HepG2 (cell line): ENCODE measurements around the gene CAPN9. TPM values are rescaled to one million over a fixed set of nuclear protein-coding genes. Genes with fewer than 3 reads are reported as not detected.
A peak's percentile ranks its signal among the peaks of the same experiment; 100 is the strongest.

Experiments
- ARID2 ChIP-seq: sonication (generic); formaldehyde crosslinking; IDR thresholded peaks from 2 replicates; pipeline ENCODE4 v1.8.1; 2022; ENCODE audit warnings: mild to moderate bottlenecking, missing genetic modification reagents, borderline replicate concordance
- HNF1A ChIP-seq, 2 experiments: sonication (generic) in 1 of 2; formaldehyde crosslinking in 1 of 2; IDR thresholded peaks; 2 replicates each; pipeline versions ENCODE4 v1.4.0 to v1.6.1; 2016 to 2020; ENCODE audit warnings: borderline replicate concordance in 1 of 2, low read depth in 1 of 2, mild to moderate bottlenecking in 1 of 2, missing genetic modification reagents in 1 of 2
- HNRNPUL1 ChIP-seq: fragments of 200-400 bp; formaldehyde crosslinking; IDR thresholded peaks from 2 replicates; pipeline ENCODE4 v1.6.1; 2017; ENCODE audit warnings: low read depth, mild to moderate bottlenecking, low read length, moderate library complexity
- KAT8 ChIP-seq: IDR thresholded peaks from 2 replicates; pipeline ENCODE4 v1.6.1; 2016; ENCODE audit warnings: missing genetic modification reagents, missing compliant biosample characterization
- KDM2A ChIP-seq: sonication (generic); formaldehyde crosslinking; IDR thresholded peaks from 2 replicates; pipeline ENCODE4 v1.4.0; 2020; ENCODE audit warnings: low read depth, missing genetic modification reagents, borderline replicate concordance
- NONO ChIP-seq, 2 experiments: fragments of 450-650 bp in 1 of 2; sonication (generic) in 1 of 2; formaldehyde crosslinking in 1 of 2; IDR thresholded peaks in 1 of 2; conservative IDR thresholded peaks in 1 of 2; 2 replicates each; pipeline versions ENCODE4 v1.6.1 to v1.8.0; 2017 to 2022; ENCODE audit warnings: mild to moderate bottlenecking in 1 of 2, missing genetic modification reagents in 1 of 2, moderate library complexity in 1 of 2
- PAWR ChIP-seq: sonication (generic); formaldehyde crosslinking; IDR thresholded peaks from 2 replicates; pipeline ENCODE4 v1.4.0; 2020; ENCODE audit warnings: missing genetic modification reagents, mild to moderate bottlenecking, borderline replicate concordance
- RELA ChIP-seq: sonication (generic); formaldehyde crosslinking; IDR thresholded peaks from 2 replicates; pipeline ENCODE4 v1.4.0; 2020; ENCODE audit warnings: missing genetic modification reagents
- RFX3 ChIP-seq: IDR thresholded peaks from 2 replicates; pipeline ENCODE4 v1.6.1; 2016; ENCODE audit warnings: missing biosample characterization, missing genetic modification reagents
- RXRA ChIP-seq: sonication (generic); formaldehyde crosslinking; IDR thresholded peaks from 2 replicates; pipeline ENCODE4 v1.5.1; 2020; ENCODE audit warnings: missing genetic modification reagents
- SUZ12 ChIP-seq: fragments of 150-350 bp; IDR thresholded peaks from 2 replicates; pipeline ENCODE4 v1.6.1; 2014; ENCODE audit warnings: low read depth, low read length
- TCF7 ChIP-seq: sonication (generic); IDR thresholded peaks from 2 replicates; pipeline ENCODE4 v1.6.1; 2016; ENCODE audit warnings: antibody characterized with exemption, low read depth
- ZBTB42 ChIP-seq: sonication (generic); formaldehyde crosslinking; IDR thresholded peaks from 2 replicates; pipeline ENCODE4 v1.5.0; 2020; ENCODE audit warnings: mild to moderate bottlenecking, missing genetic modification reagents
- ZFP90 ChIP-seq: sonication (generic); formaldehyde crosslinking; IDR thresholded peaks from 2 replicates; pipeline ENCODE4 v1.8.0; 2022; ENCODE audit warnings: missing genetic modification reagents, mild to moderate bottlenecking, inconsistent platforms, borderline replicate concordance
- ZNF326 ChIP-seq: sonication (generic); formaldehyde crosslinking; IDR thresholded peaks from 2 replicates; pipeline ENCODE4 v1.4.0; 2020; ENCODE audit warnings: missing genetic modification reagents, borderline replicate concordance
- ZNF329 ChIP-seq: sonication (generic); formaldehyde crosslinking; IDR thresholded peaks from 2 replicates; pipeline ENCODE4 v1.9.0; 2021; ENCODE audit warnings: low read depth, mild to moderate bottlenecking, missing genetic modification reagents
- ZNF350 ChIP-seq: sonication (generic); formaldehyde crosslinking; IDR thresholded peaks from 2 replicates; pipeline ENCODE4 v1.4.0; 2020; ENCODE audit warnings: mild to moderate bottlenecking, low read depth, missing genetic modification reagents, borderline replicate concordance
- ZNF362 ChIP-seq: sonication (generic); formaldehyde crosslinking; IDR thresholded peaks from 2 replicates; pipeline ENCODE4 v1.4.0; 2020; ENCODE audit warnings: missing genetic modification reagents, mild to moderate bottlenecking, borderline replicate concordance
- ZNF383 ChIP-seq: sonication (generic); formaldehyde crosslinking; IDR thresholded peaks from 2 replicates; pipeline ENCODE4 v1.4.0; 2020; ENCODE audit warnings: missing genetic modification reagents, mild to moderate bottlenecking, borderline replicate concordance
- ZNF468 ChIP-seq: sonication (generic); formaldehyde crosslinking; IDR thresholded peaks from 2 replicates; pipeline ENCODE4 v1.8.0; 2022; ENCODE audit warnings: mild to moderate bottlenecking, moderate library complexity, missing genetic modification reagents
- ZNF558 ChIP-seq: sonication (generic); formaldehyde crosslinking; IDR thresholded peaks from 2 replicates; pipeline ENCODE4 v1.9.0; 2022; ENCODE audit warnings: mild to moderate bottlenecking, missing genetic modification reagents, borderline replicate concordance
- ZNF619 ChIP-seq: sonication (generic); formaldehyde crosslinking; IDR thresholded peaks from 2 replicates; pipeline ENCODE4 v1.4.0; 2020; ENCODE audit warnings: mild to moderate bottlenecking, missing genetic modification reagents
- ZNF781 ChIP-seq: sonication (generic); formaldehyde crosslinking; IDR thresholded peaks from 2 replicates; pipeline ENCODE4 v1.5.1; 2020; ENCODE audit warnings: borderline replicate concordance, mild to moderate bottlenecking, missing genetic modification reagents; ENCODE audit errors: not compliant biosample characterization
- ZNF878 ChIP-seq: sonication (generic); formaldehyde crosslinking; IDR thresholded peaks from 2 replicates; pipeline ENCODE4 v1.8.1; 2023; ENCODE audit warnings: mild to moderate bottlenecking, missing genetic modification reagents, moderate library complexity
- polyA plus RNA-seq, 8 experiments: library from polyadenylated mRNA; depleted of rRNA in 3 of 8; stranded (reverse) in 7 of 8; unstranded in 1 of 8; fragments of >200 nt; fragmentation: Illumina TruSeq in 4 of 8; extraction: Trizol in 4 of 8; gene quantifications; 2 replicates each; pipeline versions ENCODE4 v1.2.1 to v1.2.3, GENCODE V29; 2011 to 2016; ENCODE audit warnings: low read depth in 4 of 8, missing spikeins in 1 of 8, mixed read lengths in 1 of 8; ENCODE audit not compliant: insufficient read depth in 1 of 8
- total RNA-seq, 5 experiments: library from RNA; depleted of rRNA; stranded (reverse); fragments of >200 nt; fragmentation: Illumina TruSeq; extraction: Trizol; gene quantifications; 2 replicates each; pipeline ENCODE4 v1.2.3, GENCODE V29; 2016; ENCODE audit warnings: low read depth in 1 of 5

CAPN9 gene
- total and polyA plus RNA-seq, 2 of the 13 experiments (the other 11 are each of a cell fraction or from before 2014, with no cell fraction given) = 0.04 to 0.31 TPM

- TF ChIP-seq ZNF362 = no peak
- 0 out of 2 replicates have a peak, but pooled peaks have one; percentile 20 for TF ChIP-seq HNF1A (IDR thresholded peaks at IDR 0.05; ENCODE audit: low read depth)
- TF ChIP-seq HNF1A (CRISPR knock-in tag; IDR thresholded peaks at IDR 0.05; ENCODE audit: borderline replicate concordance) = no peak
- TF ChIP-seq HNRNPUL1 = no peak
- no peak for TF ChIP-seq ZNF619 (CRISPR knock-in tag)
- no peak for TF ChIP-seq KAT8
- no peak for TF ChIP-seq ZNF329 (CRISPR knock-in tag)
- TF ChIP-seq ZNF383 (CRISPR knock-in tag) = no peak
- no peak for TF ChIP-seq RELA (CRISPR knock-in tag)
- no peak for TF ChIP-seq ZNF558 (CRISPR knock-in tag)
- TF ChIP-seq ZNF468 (CRISPR knock-in tag) = no peak
- no peak for TF ChIP-seq ZNF781 (CRISPR knock-in tag)
- TF ChIP-seq NONO (IDR thresholded peaks at IDR 0.05) = no peak
- peak; percentile 15; the same call in 1 of the 2 replicates for TF ChIP-seq NONO (CRISPR knock-in tag; conservative IDR thresholded peaks at IDR 0.05)
- TF ChIP-seq ZNF878 (CRISPR knock-in tag) = 0 out of 2 replicates have a peak, but pooled peaks have one; percentile 52
- no peak; the same call in 1 of the 2 replicates for TF ChIP-seq KDM2A (CRISPR knock-in tag)
- no peak for TF ChIP-seq ZNF326
- TF ChIP-seq RXRA = peak; percentile 26; the same call in 1 of the 2 replicates
- TF ChIP-seq ZFP90 (CRISPR knock-in tag) = no peak
- TF ChIP-seq RFX3 (CRISPR knock-in tag) = no peak
- TF ChIP-seq ZBTB42 (CRISPR knock-in tag) = no peak
- peak; percentile 91 for TF ChIP-seq TCF7
- no peak for TF ChIP-seq SUZ12
- no peak for TF ChIP-seq PAWR
- 0 out of 2 replicates have a peak, but pooled peaks have one; percentile 13 for TF ChIP-seq ARID2 (CRISPR knock-in tag)
- TF ChIP-seq ZNF350 (CRISPR knock-in tag) = no peak
These were observed 45.1 kb upstream of the CAPN9 start (continued) for GRCh38 chr1:230701895-230702768.
